Left lobe of liver (tissue), 2 donors: ENCODE measurements around the gene SPTBN5. TPM values are rescaled to one million over a fixed set of nuclear protein-coding genes. Genes with fewer than 3 reads are reported as not detected.

ENCODE experiments used
- ATAC-seq: fragments of 200-7000 bp; cut with Tn5 transposase; one replicate; pipeline ENCODE4 v1.9.1; 2020; ENCODE audit warnings: mild to moderate bottlenecking, moderate library complexity
- DNase-seq: peaks from one replicate; pipeline ENCODE4 v3.0.0-alpha.2; 2020; ENCODE audit warnings: low spot score
- total RNA-seq: library from RNA; stranded (reverse); gene quantifications from one replicate; pipeline ENCODE4 v1.2.1, GENCODE V29; 2021
- donor health status: DM: no; HTN: no; CAD: no; lungs with moderate emphysema.
- donor health status: DM: no; HTN: yes; CAD: no.

SPTBN5 gene
- total RNA-seq, 1 donor from 2014 or later: 3.5 TPM

GRCh38 chr15:41868321-41868720 is 25.5 kb downstream of the SPTBN5 start:
- ATAC-seq (no peak), DNase-seq (no peak)

DNA sequence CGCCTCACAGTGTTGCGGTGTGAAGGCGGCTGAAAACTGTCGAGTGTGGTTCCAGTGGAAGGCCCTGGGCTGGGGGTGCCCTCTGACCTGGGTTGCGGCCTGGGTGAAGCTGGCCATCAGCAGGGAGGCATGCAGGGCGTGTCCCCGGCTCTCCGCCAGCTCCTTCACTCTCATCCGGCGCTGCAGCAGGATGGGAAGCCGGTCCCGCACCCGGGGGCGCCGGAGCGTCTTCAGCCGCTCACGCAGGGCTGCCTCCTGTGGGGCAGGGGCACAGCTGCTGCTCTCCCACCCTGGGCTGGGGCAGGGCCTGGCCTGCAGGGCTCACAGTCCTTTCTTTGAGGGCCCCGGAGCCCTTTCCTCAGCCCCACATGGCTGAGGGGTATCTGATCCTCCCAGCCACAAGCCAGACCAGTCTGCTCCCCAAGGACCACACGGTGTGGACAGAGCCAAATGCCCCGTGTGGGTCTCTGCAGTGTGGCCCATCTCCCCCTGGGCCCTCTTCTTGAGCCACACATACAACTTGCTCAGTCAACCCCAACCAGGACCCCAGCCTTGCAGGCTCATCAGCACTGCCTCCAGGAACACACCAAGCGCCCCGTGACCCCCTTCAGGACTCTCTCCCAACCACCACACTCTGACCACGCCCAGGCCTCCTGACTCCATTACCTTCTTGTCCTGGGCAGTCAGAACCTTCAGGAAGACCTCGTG is 26.8 kb downstream of the SPTBN5 start:
- no peak for ATAC-seq
- no peak for DNase-seq

GRCh38 chr15:41866263-41866703 is 27.6 kb downstream of the SPTBN5 start:
- peak; percentile 57 for ATAC-seq
- no peak for DNase-seq

- ATAC-seq: no peak
- DNase-seq: no peak
These were observed 28.3 kb downstream of the SPTBN5 start for GRCh38 chr15:41865490-41866055.

- DNase-seq (no peak), ATAC-seq (no peak)
These were observed 31.2 kb downstream of the SPTBN5 start for GRCh38 chr15:41862515-41863116.

- no peak for DNase-seq
- no peak for ATAC-seq
These were observed 32.0 kb downstream of the SPTBN5 start for GRCh38 chr15:41861736-41862356.

- ATAC-seq (peak; percentile 69), DNase-seq (no peak)
These were observed 33.6 kb downstream of the SPTBN5 start for GRCh38 chr15:41860049-41860828.

GRCh38 chr15:41858756-41859155 is 35.1 kb downstream of the SPTBN5 start:
- ATAC-seq: no peak
- no peak for DNase-seq

DNA sequence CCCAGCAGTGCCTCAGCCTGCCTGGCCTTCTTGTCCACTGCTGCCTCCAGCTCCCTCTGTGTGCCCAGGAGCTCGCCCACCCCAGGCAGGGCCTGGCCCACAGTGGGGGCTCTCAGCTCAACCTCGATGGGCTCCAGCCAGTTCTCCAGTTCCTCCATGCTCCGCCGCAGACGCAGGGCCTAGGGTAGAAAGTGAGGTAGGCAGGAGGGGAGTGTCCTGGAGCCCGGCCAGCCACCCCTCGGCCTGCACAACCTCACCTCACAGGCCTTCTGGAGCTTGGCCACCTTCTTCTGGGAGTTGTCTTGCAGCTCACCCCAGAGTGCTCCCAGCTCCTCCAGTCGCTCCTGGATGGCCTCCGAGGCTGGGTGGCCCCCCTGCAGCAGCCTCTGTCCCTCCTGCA is 36.5 kb downstream of the SPTBN5 start:
- ATAC-seq (no peak), DNase-seq (no peak)

DNA sequence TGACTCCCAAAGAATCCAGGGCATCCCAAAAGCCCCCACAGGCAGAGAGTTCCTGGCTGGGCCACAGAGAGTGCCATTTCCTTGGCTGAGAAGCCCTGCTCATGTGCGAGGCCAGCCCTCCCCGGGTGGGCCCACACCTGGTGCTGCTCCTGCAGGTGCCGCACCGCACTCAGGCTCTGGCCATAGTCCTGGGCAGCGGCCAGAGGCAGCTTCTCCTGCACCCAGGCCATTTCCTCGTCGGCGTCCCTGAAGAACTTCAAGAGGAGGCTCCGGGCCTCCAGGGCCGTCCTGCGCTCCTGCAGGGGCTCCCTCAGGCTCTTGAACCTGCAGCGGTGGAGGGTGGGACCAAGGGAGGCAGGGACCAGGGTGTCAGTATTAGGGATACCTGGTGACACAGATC is 37.1 kb downstream of the SPTBN5 start:
- no peak for ATAC-seq
- DNase-seq: no peak

- DNase-seq (no peak), ATAC-seq (no peak)
These were observed 37.6 kb downstream of the SPTBN5 start for GRCh38 chr15:41856262-41856661.

DNA sequence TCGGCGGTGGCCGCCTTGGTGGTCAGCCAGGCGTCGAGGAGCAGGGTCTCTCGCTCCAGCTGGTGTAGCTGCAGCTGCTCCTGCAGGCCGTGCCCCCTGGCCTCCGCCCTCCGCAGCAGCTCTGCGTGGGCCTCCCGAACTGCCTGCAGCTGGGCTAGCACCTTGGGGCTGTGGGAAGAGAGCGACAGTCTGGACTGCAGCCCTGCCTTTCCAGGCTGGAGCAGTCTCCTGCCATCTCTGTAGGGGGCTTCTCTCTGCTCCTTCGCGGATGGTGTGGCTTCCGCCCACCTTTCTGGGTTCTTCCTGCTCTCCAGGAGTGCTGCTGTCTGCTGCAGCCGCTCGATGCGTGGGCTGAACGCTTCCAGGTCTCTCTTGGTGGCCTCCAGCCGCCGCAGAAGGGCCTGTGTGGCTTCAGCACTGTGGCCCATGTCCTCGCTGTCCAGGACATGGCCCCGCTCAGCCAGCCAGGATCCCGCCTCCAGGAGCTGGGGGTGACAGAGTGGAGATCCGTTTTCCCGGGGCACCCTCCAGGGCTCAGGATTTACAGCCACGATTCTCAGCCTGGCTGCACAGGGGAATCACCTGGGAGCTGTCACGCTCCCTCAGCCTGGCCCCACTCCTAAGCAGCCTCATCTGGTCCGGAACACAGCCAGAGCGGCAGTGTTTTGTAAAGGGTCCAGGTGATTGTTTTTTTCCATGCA is 38.4 kb downstream of the SPTBN5 start:
- ATAC-seq (no peak), DNase-seq (no peak)

DNA sequence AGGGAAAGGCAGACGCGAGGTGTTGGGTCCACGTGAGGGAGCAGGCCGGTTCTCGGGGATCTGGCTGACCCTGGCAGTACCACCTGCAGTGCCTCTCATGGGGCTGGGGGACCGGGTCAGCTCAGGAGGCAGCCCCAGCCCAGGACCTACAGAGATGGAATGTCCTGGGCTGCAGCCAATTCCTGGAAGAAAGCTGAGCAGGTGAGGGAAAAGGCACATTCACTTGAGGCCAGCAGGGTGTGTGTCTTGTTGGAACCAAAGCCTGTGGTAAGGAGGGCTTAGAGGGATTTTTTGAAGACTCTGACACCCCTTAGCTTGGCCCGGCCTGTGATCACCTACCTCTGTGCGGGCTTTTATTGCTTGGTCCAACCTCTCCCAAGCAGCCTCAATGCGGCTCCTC is 39.4 kb downstream of the SPTBN5 start:
- no peak for ATAC-seq
- DNase-seq: no peak

- ATAC-seq (no peak), DNase-seq (no peak)
These were observed 40.0 kb downstream of the SPTBN5 start for GRCh38 chr15:41853831-41854230.

DNA sequence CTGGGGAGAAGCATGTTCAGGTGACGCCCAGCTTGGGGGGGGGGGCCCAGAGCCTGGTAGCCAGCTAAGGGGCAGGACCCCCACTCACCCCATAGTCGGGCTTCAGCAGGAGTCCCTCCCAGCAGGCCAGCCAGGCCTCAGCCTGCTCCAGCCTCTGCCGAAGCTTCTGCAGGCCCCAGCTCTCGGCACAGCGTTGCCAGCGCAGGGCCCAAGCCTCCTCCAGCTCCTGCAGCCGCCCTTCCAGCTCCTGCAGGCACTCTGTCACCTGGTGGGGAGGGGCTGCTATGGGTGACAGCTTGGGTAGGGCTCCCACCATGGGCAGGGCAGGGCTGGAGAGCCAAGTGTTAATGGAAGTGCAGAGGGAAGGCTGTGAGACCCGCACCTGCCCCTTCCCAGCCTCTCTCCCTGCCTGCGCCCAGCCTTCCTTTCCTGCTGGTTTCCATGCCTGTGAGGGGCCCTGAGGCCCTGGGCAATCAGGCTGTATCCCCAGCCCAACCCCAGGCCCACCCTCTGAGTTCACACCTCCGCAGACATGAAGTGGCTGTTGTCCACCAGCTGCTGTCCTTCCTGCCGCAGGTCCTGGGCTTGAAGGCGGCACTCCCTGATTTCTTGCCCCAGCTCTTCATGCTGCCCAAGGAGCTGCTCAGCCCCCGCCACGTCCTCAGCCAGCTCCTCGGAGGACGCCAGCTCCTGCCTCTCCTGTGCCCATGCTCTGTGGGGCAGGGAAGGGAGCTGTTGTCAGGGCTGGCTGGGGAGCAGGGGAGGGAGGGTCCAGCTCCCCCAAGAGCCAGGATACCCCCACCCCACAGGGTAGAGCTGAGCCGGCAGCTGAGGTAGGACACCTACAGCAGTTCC is 40.9 kb downstream of the SPTBN5 start:
- ATAC-seq: no peak
- DNase-seq: no peak

- no peak for DNase-seq
These were observed 42.0 kb downstream of the SPTBN5 start for GRCh38 chr15:41851755-41852370.

DNA sequence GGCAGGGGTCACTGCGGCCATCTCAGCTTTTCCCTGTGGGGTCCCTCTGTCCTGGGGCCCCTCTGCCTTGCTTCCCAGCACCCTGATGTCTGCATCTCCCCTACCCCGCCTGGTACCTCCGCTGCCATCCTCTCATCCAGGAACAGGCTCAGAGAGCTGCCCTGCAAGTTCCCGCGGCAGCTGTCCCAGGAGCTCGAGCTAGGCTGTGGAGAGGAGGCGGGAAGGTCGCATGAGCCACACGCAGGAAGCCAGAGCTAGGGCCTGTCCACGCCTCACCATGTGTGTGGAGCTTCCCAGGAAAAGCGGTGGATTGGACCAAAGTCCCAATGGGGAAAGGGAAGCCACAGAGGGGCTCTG is 42.7 kb downstream of the SPTBN5 start:
- peak; percentile 6 for ATAC-seq
- DNase-seq: no peak

More at GRCh38 chr15:41851755-41852370, 42.0 kb downstream of the SPTBN5 start:
- ATAC-seq: no peak

DNA sequence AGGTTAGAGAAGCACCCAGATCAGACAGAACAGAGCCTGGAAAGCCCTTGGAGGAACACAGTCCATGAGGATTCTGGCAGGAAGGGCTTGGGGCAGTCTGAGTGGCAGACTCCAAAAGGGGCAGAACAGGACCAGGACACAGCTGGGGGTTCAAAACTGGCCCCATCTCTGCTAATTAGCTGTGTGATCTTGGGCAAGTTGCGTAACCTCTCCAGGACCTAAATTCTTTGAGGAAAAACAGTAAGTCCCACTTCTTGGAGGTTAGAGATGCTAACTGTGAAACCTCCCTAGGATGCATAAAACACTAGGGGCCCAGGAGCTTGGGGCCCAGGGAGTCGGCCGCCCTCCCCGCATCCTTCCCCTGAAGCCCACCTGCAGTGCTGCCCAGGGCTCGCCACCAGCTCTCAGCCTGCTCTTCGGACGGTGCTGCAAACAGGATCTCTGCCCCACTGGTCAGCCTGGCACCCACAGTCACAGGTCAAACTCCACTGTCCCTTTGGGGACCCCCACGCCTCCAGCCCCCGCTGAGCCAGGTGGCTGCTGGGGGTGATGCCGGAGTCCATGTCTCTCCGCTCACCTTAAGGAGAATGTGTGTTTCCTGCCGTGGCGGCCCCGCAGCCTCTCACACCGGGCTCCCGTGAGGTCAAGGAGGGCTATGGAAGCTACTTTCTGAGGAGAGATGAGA is 43.2 kb downstream of the SPTBN5 start:
- ATAC-seq (no peak), DNase-seq (no peak)

GRCh38 chr15:41849861-41850260 is 44.0 kb downstream of the SPTBN5 start:
- ATAC-seq (no peak), DNase-seq (no peak)
